Measurements from ENCODE around the gene MCCD1. TPM values are rescaled to one million over a fixed set of nuclear protein-coding genes. Genes with fewer than 3 reads are reported as not detected.

The MCCD1 gene
- total RNA-seq, 1 donor from 2014 or later = not detected

DNA sequence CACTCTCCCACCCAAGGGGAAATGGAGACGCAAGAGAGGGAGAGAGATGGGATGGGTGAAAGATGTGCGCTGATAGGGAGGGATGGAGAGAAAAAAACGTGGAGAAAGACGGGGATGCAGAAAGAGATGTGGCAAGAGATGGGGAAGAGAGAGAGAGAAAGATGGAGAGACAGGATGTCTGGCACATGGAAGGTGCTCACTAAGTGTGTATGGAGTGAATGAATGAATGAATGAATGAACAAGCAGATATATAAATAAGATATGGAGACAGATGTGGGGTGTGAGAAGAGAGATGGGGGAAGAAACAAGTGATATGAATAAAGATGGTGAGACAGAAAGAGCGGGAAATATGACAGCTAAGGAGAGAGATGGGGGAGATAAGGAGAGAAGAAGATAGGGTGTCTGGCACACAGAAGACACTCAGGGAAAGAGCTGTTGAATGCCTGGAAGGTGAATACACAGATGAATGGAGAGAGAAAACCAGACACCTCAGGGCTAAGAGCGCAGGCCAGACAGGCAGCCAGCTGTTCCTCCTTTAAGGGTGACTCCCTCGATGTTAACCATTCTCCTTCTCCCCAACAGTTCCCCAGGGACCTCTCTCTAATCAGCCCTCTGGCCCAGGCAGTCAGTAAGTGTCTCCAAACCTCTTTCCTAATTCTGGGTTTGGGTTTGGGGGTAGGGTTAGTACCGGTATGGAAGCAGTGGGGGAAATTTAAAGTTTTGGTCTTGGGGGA lies 47.4 kb downstream of the MCCD1 start:
- peaks cover 7 to 12% (median 10%) of the 10 kb centered on the region in 3 donors for H3K4me1 ChIP-seq (ENCODE audit: control insufficient read depth in 3 of 3, insufficient read depth in 3 of 3, low read length in 3 of 3)
- H3K4me3 ChIP-seq (ENCODE audit: low read length in 3 of 3) = peak overlapping the region in 2 of 3 donors; percentile 33 to 64
- H3K36me3 ChIP-seq (ENCODE audit: control insufficient read depth in 3 of 3, insufficient read depth in 3 of 3, low read length in 3 of 3) = no peaks in the 10 kb centered on the region
- no peaks in the 10 kb centered on the region for H3K9me3 ChIP-seq (ENCODE audit: control insufficient read depth in 3 of 3, low read length in 3 of 3)
- no peak overlapping the region for H3K27ac ChIP-seq (ENCODE audit: low read depth, low read length)
- H3K9ac ChIP-seq (ENCODE audit: low read depth in 1 of 3, low read length in 3 of 3) = peak overlapping the region in 1 of 3 donors; percentile 62
- no peaks in the 10 kb centered on the region for H3K27me3 ChIP-seq (ENCODE audit: control insufficient read depth in 3 of 3, insufficient read depth in 3 of 3, low read length in 3 of 3)

GRCh38 chr6:31576897-31577578 lies 48.3 kb downstream of the MCCD1 start:
- Histone ChIP-seq H3K4me1 (ENCODE audit: control insufficient read depth in 3 of 3, insufficient read depth in 3 of 3, low read length in 3 of 3) (peaks cover 17 to 21% (median 20%) of the 10 kb centered on the region in 3 donors), H3K36me3 (ENCODE audit: control insufficient read depth in 3 of 3, insufficient read depth in 3 of 3, low read length in 3 of 3) (no peaks in the 10 kb centered on the region), H3K9me3 (ENCODE audit: control insufficient read depth in 3 of 3, low read length in 3 of 3) (no peaks in the 10 kb centered on the region), H3K9ac (ENCODE audit: low read depth in 1 of 3, low read length in 3 of 3) (no peak overlapping the region), H3K4me3 (ENCODE audit: low read length in 3 of 3) (no peak overlapping the region), H3K27ac (ENCODE audit: low read depth, low read length) (no peak overlapping the region), H3K27me3 (ENCODE audit: control insufficient read depth in 3 of 3, insufficient read depth in 3 of 3, low read length in 3 of 3) (no peaks in the 10 kb centered on the region)

- Histone ChIP-seq H3K4me3 (ENCODE audit: low read length in 3 of 3) (no peak overlapping the region), H3K9ac (ENCODE audit: low read depth in 1 of 3, low read length in 3 of 3) (no peak overlapping the region), H3K27me3 (ENCODE audit: control insufficient read depth in 3 of 3, insufficient read depth in 3 of 3, low read length in 3 of 3) (no peaks in the 10 kb centered on the region), H3K27ac (ENCODE audit: low read depth, low read length) (no peak overlapping the region), H3K4me1 (ENCODE audit: control insufficient read depth in 3 of 3, insufficient read depth in 3 of 3, low read length in 3 of 3) (peaks cover 18 to 22% (median 20%) of the 10 kb centered on the region in 3 donors), H3K9me3 (ENCODE audit: control insufficient read depth in 3 of 3, low read length in 3 of 3) (no peaks in the 10 kb centered on the region), H3K36me3 (ENCODE audit: control insufficient read depth in 3 of 3, insufficient read depth in 3 of 3, low read length in 3 of 3) (no peaks in the 10 kb centered on the region)
Observed at GRCh38 chr6:31577579-31577966, 48.8 kb downstream of the MCCD1 start.

DNA sequence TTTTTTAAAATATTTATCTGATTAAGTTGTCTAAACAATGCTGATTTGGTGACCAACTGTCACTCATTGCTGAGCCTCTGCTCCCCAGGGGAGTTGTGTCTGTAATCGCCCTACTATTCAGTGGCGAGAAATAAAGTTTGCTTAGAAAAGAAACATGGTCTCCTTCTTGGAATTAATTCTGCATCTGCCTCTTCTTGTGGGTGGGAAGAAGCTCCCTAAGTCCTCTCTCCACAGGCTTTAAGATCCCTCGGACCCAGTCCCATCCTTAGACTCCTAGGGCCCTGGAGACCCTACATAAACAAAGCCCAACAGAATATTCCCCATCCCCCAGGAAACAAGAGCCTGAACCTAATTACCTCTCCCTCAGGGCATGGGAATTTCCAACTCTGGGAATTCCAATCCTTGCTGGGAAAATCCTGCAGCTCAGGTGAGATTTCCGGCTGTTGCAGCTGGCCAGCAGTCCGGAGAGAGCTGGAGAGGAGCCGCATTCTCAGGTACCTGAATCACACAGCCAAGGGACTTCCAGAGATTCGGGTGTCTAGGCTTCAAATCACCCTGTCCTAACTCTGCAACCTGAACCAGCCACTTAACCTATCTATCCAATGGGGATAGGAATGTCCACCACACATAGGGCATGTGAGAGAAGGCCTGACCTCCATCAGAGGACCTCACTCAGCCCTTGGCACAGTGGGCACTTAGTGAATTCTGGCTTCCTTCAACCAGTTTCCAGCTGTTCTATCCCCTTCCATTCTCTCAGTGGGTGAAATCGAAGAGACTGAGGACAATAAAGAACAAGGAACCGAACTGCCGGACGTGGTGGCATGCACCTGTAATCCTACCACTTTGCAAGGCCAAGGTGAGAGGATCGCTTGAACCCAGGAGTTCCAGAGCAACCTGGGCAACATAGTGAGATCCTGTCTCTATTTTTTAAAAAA lies 49.7 kb downstream of the MCCD1 start:
- no peak overlapping the region for H3K9ac ChIP-seq (ENCODE audit: low read depth in 1 of 3, low read length in 3 of 3)
- H3K9me3 ChIP-seq (ENCODE audit: control insufficient read depth in 3 of 3, low read length in 3 of 3) = no peaks in the 10 kb centered on the region
- peaks cover 18 to 22% (median 20%) of the 10 kb centered on the region in 3 donors for H3K4me1 ChIP-seq (ENCODE audit: control insufficient read depth in 3 of 3, insufficient read depth in 3 of 3, low read length in 3 of 3)
- H3K36me3 ChIP-seq (ENCODE audit: control insufficient read depth in 3 of 3, insufficient read depth in 3 of 3, low read length in 3 of 3) = no peaks in the 10 kb centered on the region
- H3K27me3 ChIP-seq (ENCODE audit: control insufficient read depth in 3 of 3, insufficient read depth in 3 of 3, low read length in 3 of 3) = no peaks in the 10 kb centered on the region
- no peak overlapping the region for H3K4me3 ChIP-seq (ENCODE audit: low read length in 3 of 3)
- no peak overlapping the region for H3K27ac ChIP-seq (ENCODE audit: low read depth, low read length)

DNA sequence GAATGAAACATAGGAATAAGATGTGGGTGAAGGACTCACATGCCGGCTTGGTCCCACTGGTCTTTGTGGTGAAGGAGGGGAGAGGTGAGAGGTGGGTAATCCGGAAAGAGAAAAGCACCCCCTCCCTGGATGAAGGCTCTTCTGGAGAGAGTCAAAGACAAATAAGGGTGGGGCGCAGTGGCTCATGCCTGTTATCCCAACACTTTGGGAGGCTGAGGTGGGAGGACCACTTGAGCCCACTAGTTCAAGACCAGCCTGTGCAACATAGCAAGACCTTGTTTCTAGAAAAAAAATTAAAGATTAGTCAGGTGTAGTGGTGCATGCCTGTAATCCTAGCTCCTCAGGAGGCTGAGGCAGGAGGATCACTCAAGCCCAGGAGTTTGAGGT lies 50.4 kb downstream of the MCCD1 start:
- peaks cover 18 to 22% (median 20%) of the 10 kb centered on the region in 3 donors for H3K4me1 ChIP-seq (ENCODE audit: control insufficient read depth in 3 of 3, insufficient read depth in 3 of 3, low read length in 3 of 3)
- H3K27ac ChIP-seq (ENCODE audit: low read depth, low read length) = no peak overlapping the region

More for the DNA sequence above, 50.4 kb downstream of the MCCD1 start:
- Histone ChIP-seq H3K4me3 (ENCODE audit: low read length in 3 of 3) (no peak overlapping the region), H3K9ac (ENCODE audit: low read depth in 1 of 3, low read length in 3 of 3) (no peak overlapping the region), H3K36me3 (ENCODE audit: control insufficient read depth in 3 of 3, insufficient read depth in 3 of 3, low read length in 3 of 3) (no peaks in the 10 kb centered on the region), H3K27me3 (ENCODE audit: control insufficient read depth in 3 of 3, insufficient read depth in 3 of 3, low read length in 3 of 3) (no peaks in the 10 kb centered on the region), H3K9me3 (ENCODE audit: control insufficient read depth in 3 of 3, low read length in 3 of 3) (no peaks in the 10 kb centered on the region)

Small RNAs within 50 kb of the gene (small RNA-seq; reads per million reads assigned to genes)
- not detected for gene AL663061.1
- gene RF00019 = not detected
- 252 reads per million, percentile 97 among the genes with 10 or more reads in this experiment for gene SNORD117
- not detected for gene SNORD84

Other genes with a start within 250 kb of the MCCD1 start
- gene HLA-B, start 171.8 kb upstream of the MCCD1 start, total RNA-seq = 92.9 TPM
- gene MICA, start 125.4 kb upstream of the MCCD1 start, total RNA-seq = 5.2 TPM
- 0.52 TPM for gene MICB, start 30.8 kb upstream of the MCCD1 start, total RNA-seq
- 436 TPM for gene DDX39B, start 13.0 kb downstream of the MCCD1 start, total RNA-seq
- gene ATP6V1G2, start 17.6 kb downstream of the MCCD1 start, total RNA-seq = 1.0 TPM
- gene NFKBIL1, start 18.6 kb downstream of the MCCD1 start, total RNA-seq = 20.4 TPM
- gene LTA, start 43.3 kb downstream of the MCCD1 start, total RNA-seq = not detected
- not detected for gene TNF, start 46.6 kb downstream of the MCCD1 start, total RNA-seq
- 2.1 TPM for gene LTB, start 53.5 kb downstream of the MCCD1 start, total RNA-seq
- 3.7 TPM for gene LST1, start 57.3 kb downstream of the MCCD1 start, total RNA-seq
- not detected for gene NCR3, start 64.0 kb downstream of the MCCD1 start, total RNA-seq
- 19.8 TPM for gene AIF1, start 86.3 kb downstream of the MCCD1 start, total RNA-seq
- 30.8 TPM for gene PRRC2A, start 91.8 kb downstream of the MCCD1 start, total RNA-seq
- 118 TPM for gene BAG6, start 123.7 kb downstream of the MCCD1 start, total RNA-seq
- 1.0 TPM for gene APOM, start 126.9 kb downstream of the MCCD1 start, total RNA-seq
- 18.3 TPM for gene C6orf47, start 131.8 kb downstream of the MCCD1 start, total RNA-seq
- gene GPANK1, start 136.0 kb downstream of the MCCD1 start, total RNA-seq = 16.2 TPM
- 68.4 TPM for gene CSNK2B, start 137.1 kb downstream of the MCCD1 start, total RNA-seq
- gene LY6G5B, start 141.0 kb downstream of the MCCD1 start, total RNA-seq = 2.6 TPM
- not detected for gene LY6G5C, start 152.1 kb downstream of the MCCD1 start, total RNA-seq
- gene ABHD16A, start 174.4 kb downstream of the MCCD1 start, total RNA-seq = 50.1 TPM
- gene LY6G6F, start 177.9 kb downstream of the MCCD1 start, total RNA-seq = not detected
- gene LY6G6D, start 186.4 kb downstream of the MCCD1 start, total RNA-seq = not detected
- gene LY6G6C, start 192.8 kb downstream of the MCCD1 start, total RNA-seq = not detected
- 0.52 TPM for gene MPIG6B, start 194.4 kb downstream of the MCCD1 start, total RNA-seq
- 73.1 TPM for gene DDAH2, start 200.3 kb downstream of the MCCD1 start, total RNA-seq
- gene CLIC1, start 207.6 kb downstream of the MCCD1 start, total RNA-seq = 152 TPM
- gene MSH5, start 211.0 kb downstream of the MCCD1 start, total RNA-seq = 3.1 TPM
- gene SAPCD1, start 233.7 kb downstream of the MCCD1 start, total RNA-seq = 1.0 TPM
- 1.0 TPM for gene VWA7, start 248.4 kb downstream of the MCCD1 start, total RNA-seq

Measured in skeletal muscle tissue (tissue), 5 donors.